Pancreas (tissue), 10 donors: ENCODE results near the gene EDEM3. TPM values are rescaled to one million over a fixed set of nuclear protein-coding genes. Genes with fewer than 3 reads are reported as not detected.
"Not testable (repeated sequence)": the region's sequence is repeated elsewhere in the genome, so short reads cannot be mapped to it uniquely, and the experiment has no call there.

Source experiments
- ATAC-seq, 4 donors: fragments of 200-7000 bp; cut with Tn5 transposase; one replicate each; pipeline versions ENCODE4 v1.8.0 to v1.9.1; 2020; ENCODE audit warnings: mild to moderate bottlenecking in 4 of 4, moderate library complexity in 4 of 4
- DNase-seq, 6 donors: peaks; one replicate each; pipeline ENCODE4 v3.0.0-alpha.2; 2020
- FAIRE-seq: peaks from 2 replicates; lab custom pipeline; 2012; peaks lifted over from hg19 to GRCh38; lab: Jason Lieb, UNC
- H3K27ac ChIP-seq, 4 donors: fragments of 200-600 bp; sonication (generic); 1 replicate in 3 of 4; 2 replicates in 1 of 4; pipeline versions ENCODE4 v1.5.0 to v1.8.0; 2020
- H3K27me3 ChIP-seq, 4 donors: fragments of 200-600 bp; one replicate each; pipeline ENCODE4 v1.8.0; 2021
- H3K36me3 ChIP-seq, 3 donors: fragments of 200-600 bp; sonication (generic) in 1 of 3; one replicate each; pipeline versions ENCODE4 v1.5.0 to v1.8.0; 2020 to 2021
- H3K4me1 ChIP-seq, 3 donors: fragments of 200-600 bp; one replicate each; pipeline ENCODE4 v1.8.0; 2021
- H3K4me3 ChIP-seq, 4 donors: fragments of 200-600 bp; sonication (generic) in 2 of 4; one replicate each; pipeline versions ENCODE4 v1.5.0 to v1.8.0; 2020 to 2021
- H3K9me3 ChIP-seq, 4 donors: fragments of 200-600 bp; one replicate each; pipeline ENCODE4 v1.8.0; 2021
- WGBS, 2 donors: extraction: QIAGEN DNeasy Blood & Tissue Kit; methylation state at CpG; one replicate each; pipeline ENCODE4 v1.1.7; 2013; 5-methylcytosine and 5-hydroxymethylcytosine counted together
- intact Hi-C, 3 donors: fragments of 100-400 bp; cut with DNase I; formaldehyde crosslinking; loops; one replicate each; pipeline versions ENCODE4 v1.11.1 to v1.14.2; 2022
- polyA plus RNA-seq, 2 donors: library from polyadenylated mRNA; stranded (reverse); fragments of 200-250 nt; gene quantifications; one replicate each; pipeline ENCODE4 v1.2.3, GENCODE V29; 2013
- total RNA-seq, 6 donors: library from RNA; stranded (reverse); fragmentation: NEBNext Ultra II Directional in 4 of 6; extraction: Animal tissue kit (Norgen Biotek cat#: 25700) in 4 of 6; gene quantifications; one replicate each; pipeline versions ENCODE4 v1.2.1 to v1.2.4, GENCODE V29; 2021 to 2023
- TF ChIP-seq, protein P1 (sequence below), 4 donors: fragments of 200-600 bp; sonication (generic) in 3 of 4; IDR thresholded peaks; one replicate each; pipeline versions ENCODE4 v1.5.0 to v1.8.0; 2021; ENCODE audit warnings: antibody characterized with exemption in 4 of 4
- donor health status: healthy with polysubstance abuse.
- donor health status: DM: no; HTN: no; CAD: no; lungs with moderate emphysema.
- donor health status: DM: no; HTN: no; CAD: no.
- donor health status: control.
- donor health status: control.
- donor health status: Bipolar disorder and iron deficiency.
- donor health status: DM: yes; HTN: yes; CAD: no.
- donor health status: DM: no; HTN: no; CAD: no.
- donor health status: DM: no; HTN: no; CAD: no.
- donor health status: DM: yes; HTN: yes; CAD: no.

EDEM3 gene
- total and polyA plus RNA-seq, 8 donors = 12.1 to 46.7 (median 34.1) TPM

DNA sequence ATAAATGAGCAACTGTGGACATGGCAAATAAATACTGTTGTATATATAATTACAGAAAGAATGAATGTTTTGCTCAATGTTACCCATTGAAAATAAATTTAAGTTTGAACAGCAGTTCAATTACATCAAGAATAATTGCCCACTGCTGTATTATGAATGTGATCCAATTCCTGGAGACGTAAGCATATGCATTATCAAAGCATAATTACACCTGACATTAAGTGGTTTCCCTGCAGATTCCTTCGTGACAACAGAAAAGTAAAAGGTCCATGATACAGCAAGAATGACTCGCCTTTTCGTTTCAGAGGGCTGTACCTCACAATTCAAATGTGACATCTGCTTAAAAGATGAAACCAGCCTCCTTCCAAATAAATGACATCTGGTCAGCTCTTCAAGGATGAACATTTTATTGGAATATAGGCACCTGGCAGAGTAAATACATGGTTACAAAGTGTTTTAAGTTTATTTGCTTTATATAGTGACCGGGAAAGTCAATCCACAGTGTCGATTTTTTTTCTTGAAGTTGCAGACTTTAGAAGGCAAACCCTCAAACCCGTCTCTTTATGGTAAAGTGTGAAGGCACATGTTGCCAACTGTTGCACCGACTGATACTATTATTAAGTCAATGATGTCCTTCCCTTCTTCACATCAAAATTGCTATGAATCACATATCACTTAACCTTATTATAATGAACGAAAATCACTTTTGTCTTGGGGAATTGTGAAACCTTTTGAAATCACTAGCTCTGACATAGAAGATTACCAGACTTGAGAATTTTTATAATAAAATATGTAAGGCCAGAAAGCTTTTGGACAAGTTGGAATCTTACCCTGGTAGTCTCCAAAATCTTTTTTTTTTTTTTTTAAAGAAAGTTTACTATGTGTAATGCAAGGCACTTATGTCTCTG lies 36.2 kb upstream of the EDEM3 start:
- no peak overlapping the region for H3K27ac ChIP-seq
- no peak for FAIRE-seq
- no peaks in the 10 kb centered on the region for H3K36me3 ChIP-seq
- TF ChIP-seq, protein P1, sequence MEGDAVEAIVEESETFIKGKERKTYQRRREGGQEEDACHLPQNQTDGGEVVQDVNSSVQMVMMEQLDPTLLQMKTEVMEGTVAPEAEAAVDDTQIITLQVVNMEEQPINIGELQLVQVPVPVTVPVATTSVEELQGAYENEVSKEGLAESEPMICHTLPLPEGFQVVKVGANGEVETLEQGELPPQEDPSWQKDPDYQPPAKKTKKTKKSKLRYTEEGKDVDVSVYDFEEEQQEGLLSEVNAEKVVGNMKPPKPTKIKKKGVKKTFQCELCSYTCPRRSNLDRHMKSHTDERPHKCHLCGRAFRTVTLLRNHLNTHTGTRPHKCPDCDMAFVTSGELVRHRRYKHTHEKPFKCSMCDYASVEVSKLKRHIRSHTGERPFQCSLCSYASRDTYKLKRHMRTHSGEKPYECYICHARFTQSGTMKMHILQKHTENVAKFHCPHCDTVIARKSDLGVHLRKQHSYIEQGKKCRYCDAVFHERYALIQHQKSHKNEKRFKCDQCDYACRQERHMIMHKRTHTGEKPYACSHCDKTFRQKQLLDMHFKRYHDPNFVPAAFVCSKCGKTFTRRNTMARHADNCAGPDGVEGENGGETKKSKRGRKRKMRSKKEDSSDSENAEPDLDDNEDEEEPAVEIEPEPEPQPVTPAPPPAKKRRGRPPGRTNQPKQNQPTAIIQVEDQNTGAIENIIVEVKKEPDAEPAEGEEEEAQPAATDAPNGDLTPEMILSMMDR (IDR thresholded peaks at IDR 0.05) = no peak
- no peak for ATAC-seq
- 75 to 78% methylated on average over 9 of the region's 9 CpGs for WGBS, 2 donors
- intact Hi-C loops = no loop called here
- no peaks in the 10 kb centered on the region for H3K27me3 ChIP-seq
- H3K4me3 ChIP-seq = no peak overlapping the region
- no peaks in the 10 kb centered on the region for H3K9me3 ChIP-seq
- peaks cover 35 to 45% (median 42%) of the 10 kb centered on the region in 3 donors for H3K4me1 ChIP-seq
- DNase-seq = no peak

DNA sequence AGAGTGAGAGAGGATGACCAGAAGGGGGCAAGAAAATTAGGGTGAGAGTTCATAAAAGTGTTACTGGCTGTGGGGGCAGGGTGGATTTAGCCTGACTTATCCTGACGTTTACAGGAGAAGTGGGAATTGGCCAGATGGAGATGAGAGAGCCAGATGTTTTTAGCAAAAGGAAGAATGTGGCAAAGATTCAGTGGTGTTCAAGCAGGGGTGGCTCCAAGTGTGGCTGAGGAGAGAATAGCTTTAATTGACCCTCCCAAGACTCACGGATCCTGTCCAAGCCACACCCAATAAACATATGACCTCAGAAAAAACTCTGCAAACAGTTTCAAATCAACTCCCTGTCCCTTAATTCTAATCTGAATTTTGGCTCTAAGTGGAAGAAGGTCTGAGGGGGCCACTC lies 35.2 kb upstream of the EDEM3 start:
- WGBS, 2 donors = 17 to 20% methylated on average over 2 of the region's 2 CpGs
- TF ChIP-seq, protein P1 (IDR thresholded peaks at IDR 0.05) = no peak
- Histone ChIP-seq H3K4me3 (no peak overlapping the region), H3K4me1 (peaks cover 35 to 45% (median 42%) of the 10 kb centered on the region in 3 donors), H3K9me3 (no peaks in the 10 kb centered on the region), H3K27ac (no peak overlapping the region), H3K27me3 (no peaks in the 10 kb centered on the region), H3K36me3 (no peaks in the 10 kb centered on the region)
- DNase-seq (no peak), FAIRE-seq (no peak), ATAC-seq (no peak)
- intact Hi-C loops = no loop called here

DNA sequence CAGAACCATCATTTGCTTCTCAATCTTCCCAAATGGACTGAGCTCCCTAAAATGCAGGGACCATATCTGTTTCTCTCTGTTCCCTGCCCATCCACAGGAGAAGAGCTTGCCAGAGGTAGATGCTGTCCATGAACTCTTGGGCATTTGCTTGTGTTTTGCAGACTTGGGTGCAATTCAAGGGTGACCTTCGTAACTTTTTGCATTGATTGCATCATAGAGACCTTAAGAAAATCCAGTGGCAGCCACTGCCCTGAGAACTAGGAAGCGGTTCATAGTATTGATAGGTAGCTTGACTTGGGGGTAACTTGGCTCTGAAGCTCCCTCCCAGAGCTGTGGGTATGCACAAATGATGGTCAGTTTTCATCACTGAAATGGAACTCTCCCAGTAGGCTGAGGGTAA lies 34.3 kb upstream of the EDEM3 start:
- H3K36me3 ChIP-seq = no peaks in the 10 kb centered on the region
- DNase-seq (no peak), FAIRE-seq (no peak), ATAC-seq (no peak)
- WGBS, 2 donors = 70 to 71% methylated on average over 2 of the region's 2 CpGs
- no peaks in the 10 kb centered on the region for H3K9me3 ChIP-seq
- TF ChIP-seq, protein P1 (IDR thresholded peaks at IDR 0.05) = no peak
- peaks cover 35 to 37% (median 35%) of the 10 kb centered on the region in 3 donors for H3K4me1 ChIP-seq
- no peak overlapping the region for H3K4me3 ChIP-seq
- no peaks in the 10 kb centered on the region for H3K27me3 ChIP-seq
- intact Hi-C loops = no loop called here
- H3K27ac ChIP-seq = no peak overlapping the region

DNA sequence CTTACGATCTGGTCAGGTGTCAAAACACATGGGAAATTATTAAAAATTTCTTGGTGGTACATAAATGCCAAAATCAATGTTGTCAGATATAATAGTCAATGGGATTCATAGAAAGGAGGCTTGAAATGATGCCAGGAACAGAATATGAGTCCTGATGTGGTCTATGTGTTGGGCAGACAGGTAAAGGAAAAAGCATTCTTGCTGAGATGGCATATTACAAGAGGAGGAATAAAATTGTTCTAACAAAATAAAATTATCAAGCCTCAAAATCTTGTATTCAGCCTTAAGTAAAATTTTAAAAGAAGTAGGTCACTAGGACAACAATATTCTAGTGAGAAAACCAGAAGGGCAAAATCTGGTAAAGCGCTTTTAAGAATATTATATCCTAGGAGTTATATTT lies 30.9 kb upstream of the EDEM3 start:
- no peaks in the 10 kb centered on the region for H3K9me3 ChIP-seq
- no peak overlapping the region for H3K4me3 ChIP-seq
- no peaks in the 10 kb centered on the region for H3K27me3 ChIP-seq
- no peak for DNase-seq
- H3K36me3 ChIP-seq = no peaks in the 10 kb centered on the region
- no peak for ATAC-seq
- intact Hi-C loops = no loop called here
- WGBS, 2 donors = 72 to 81% methylated on average over 2 of the region's 2 CpGs
- H3K27ac ChIP-seq = no peak overlapping the region
- TF ChIP-seq, protein P1 (IDR thresholded peaks at IDR 0.05) = no peak
- peaks cover 4 to 10% (median 8%) of the 10 kb centered on the region in 3 donors for H3K4me1 ChIP-seq
- FAIRE-seq = no peak

DNA sequence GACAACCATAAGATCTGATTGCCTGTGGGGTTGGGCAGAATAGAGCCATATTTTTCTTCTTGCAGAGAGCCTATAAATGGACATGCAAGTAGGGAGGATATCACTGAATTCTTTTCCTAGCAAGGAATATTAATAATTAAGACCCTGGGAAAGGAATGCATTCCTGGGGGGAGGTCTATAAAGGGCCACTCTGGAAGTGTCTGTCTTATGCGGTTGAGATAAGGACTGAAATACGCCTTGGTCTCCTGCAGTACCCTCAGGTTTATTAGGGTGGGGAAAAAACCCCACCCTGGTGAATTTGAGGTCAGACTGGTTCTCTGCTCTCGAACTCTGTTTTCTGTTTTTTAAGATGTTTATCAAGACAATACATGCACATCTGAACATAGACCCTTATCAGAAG lies 29.1 kb upstream of the EDEM3 start:
- H3K4me3 ChIP-seq, H3K27ac ChIP-seq, ATAC-seq, intact Hi-C loops, H3K27me3 ChIP-seq, H3K36me3 ChIP-seq, H3K4me1 ChIP-seq, FAIRE-seq, H3K9me3 ChIP-seq, DNase-seq: not testable (repeated sequence)
- WGBS, 2 donors = 97 to 100% methylated on average over 3 of the region's 3 CpGs
